Activated naive CD4-positive, alpha-beta T cell treated with anti-CD3 and anti-CD28 coated beads, Interleukin-2, amount 50 U/mL, for 16 hours (primary cell): ENCODE results near the gene DENND6B.
A peak's percentile ranks its signal among the peaks of the same experiment; 100 is the strongest.

Experiments
- DNase-seq: peaks from one replicate; pipeline ENCODE4 v3.0.0-alpha.2; 2020

The DENND6B gene

DNA sequence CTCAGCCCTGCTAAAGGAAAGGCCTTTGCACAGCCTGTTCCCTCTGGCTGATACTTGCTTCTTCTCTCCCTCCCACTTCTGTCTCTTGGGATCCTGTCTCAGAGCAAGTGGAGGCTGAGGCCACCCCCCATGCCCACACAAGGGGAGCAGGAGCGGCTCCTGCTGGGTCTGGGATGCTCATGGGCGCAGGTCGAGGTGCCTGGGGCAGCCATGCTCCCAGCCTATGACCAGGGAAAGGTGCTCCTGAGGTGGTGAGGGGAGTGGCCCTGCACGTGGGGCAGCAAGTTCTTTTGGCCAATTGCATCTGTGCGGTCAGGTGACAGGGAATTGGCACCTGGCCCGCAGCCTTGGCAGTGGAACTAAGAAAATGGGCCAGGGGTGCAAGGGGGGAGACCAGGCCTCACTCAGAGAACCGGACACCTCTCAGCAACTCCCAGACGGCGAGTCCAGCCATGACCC is 58.1 kb downstream of the DENND6B start:
- no peak for DNase-seq

DNA sequence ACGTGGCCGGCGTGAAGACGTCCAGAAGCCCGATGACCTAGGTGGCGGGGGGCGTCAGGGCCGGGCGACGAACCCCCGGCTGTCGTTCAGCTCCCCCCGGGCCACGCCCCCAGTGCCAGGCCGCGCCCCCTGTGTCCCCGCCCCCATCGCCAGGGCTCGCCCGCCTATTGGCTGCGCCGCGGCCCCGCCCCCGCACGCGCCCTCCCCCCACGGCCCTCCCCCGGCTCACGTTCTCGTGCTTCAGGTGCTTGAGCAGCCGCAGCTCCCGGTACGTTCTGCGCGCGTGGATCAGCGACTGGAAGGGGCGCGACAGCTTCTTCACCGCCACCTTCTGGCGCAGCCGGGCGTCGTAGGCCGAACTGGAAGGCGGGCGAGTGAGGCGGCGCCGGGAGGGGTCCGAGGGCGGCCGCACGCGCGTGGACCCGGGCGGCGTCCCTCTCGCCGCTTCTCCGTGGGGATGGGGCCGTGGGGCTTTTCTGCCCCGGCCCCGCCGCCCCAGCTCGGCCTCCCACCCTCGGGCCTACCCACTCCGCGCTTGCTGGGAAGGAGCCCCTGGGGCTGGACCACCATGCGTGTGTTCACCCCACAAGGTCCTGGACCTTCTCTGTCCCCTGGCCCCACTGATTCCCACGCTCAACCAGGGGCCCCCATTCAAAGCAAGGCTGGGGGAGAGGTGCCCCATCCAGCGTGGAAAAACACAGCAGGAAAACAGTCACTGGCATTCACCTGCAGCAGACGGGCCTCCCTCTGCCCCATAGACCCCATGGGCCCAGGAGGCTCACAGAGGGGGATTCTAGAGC is 59.0 kb downstream of the DENND6B start:
- DNase-seq, result peak; percentile 63

GRCh38 chr22:50266994-50267393 is 59.8 kb downstream of the DENND6B start:
- DNase-seq, result no peak

DNA sequence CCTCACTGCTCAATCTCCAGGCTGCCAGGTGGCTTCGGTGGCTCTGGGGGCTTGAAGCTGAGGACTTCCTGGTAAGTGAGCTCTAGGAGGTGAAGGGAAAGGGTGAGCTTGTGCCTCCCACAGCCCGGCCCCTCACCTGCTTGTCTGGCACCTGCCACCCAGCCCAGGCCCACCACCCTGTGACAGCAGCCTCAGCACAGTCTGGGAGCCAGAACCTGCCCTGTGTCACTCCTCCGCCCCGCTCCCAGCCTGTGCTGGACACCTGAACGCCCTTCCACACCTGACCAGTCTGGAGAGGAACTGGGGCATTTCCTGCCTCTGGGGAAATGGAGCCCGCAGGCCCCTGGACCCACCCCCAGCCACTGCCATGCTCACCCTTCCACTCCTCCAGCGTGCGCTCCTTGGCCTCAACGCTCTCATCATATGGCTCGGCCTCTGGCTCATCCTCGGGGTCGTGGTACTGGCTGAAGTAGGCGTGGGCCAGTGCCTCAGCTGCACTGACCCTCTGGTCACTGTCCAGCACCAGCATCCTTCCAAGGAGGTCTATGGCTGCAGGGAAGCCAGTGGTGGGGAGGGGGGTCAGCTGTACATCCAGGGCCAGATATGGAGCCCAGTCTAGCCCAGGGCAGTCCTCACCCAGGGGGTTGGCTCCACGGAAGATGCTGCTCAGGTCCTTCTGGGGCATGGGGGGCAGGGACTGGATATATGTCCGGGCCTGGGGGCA is 61.7 kb downstream of the DENND6B start:
- DNase-seq, result no peak

DNA sequence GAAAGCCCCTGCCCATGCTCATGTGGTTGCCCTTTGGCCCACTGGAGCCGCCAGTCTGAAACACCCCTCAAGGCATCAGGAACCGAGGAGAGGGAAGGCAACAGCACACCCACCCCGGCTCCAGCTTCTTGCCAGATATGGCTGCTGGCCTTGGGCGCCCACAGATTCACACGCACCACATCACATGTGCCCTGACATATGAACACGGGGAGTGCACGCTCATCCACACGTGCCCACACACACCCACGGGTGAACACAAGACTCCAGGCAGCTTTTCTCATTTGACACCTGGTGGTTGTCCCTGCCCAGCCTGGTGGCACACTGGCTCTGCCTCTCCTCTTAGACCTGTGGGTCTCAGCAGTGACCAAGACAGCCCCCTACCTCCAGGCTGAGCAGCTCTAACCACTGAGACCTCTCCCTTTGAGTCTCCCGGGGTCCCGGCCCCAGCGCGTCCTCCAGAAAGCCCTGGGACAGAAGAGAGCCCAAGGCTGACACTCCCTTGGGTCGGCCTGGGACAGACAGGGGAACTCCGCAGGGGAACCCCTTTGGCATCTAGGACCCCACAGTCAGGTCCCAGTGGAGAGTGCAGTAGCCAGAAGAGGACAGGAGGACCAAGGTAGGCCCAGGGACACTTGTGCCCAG is 62.6 kb downstream of the DENND6B start:
- DNase-seq, result no peak

- no peak for DNase-seq
Measured at GRCh38 chr22:50262973-50263617, 63.7 kb downstream of the DENND6B start.

DNA sequence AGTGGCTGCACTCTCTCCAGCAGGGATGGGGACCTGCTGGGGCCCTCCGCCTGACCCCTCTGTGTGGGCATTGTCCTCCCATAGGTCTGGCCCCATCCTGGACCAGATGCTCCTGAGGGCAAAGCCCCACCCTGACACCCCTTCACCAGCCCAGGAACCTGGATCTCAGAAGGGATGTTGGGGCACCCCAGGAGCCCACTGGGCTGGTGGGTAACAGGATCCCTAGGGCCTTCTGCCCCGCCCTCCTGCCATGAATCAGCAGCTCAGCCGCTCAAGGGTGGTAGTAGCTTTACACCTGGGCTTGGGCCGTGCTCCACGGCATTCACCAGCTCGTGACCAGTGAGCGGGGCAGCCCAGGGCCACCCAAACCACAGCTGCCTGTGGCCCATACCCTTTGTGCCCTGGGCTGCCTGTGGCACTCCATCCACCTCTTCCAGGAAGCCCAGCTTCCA is 64.3 kb downstream of the DENND6B start:
- no peak for DNase-seq

DNA sequence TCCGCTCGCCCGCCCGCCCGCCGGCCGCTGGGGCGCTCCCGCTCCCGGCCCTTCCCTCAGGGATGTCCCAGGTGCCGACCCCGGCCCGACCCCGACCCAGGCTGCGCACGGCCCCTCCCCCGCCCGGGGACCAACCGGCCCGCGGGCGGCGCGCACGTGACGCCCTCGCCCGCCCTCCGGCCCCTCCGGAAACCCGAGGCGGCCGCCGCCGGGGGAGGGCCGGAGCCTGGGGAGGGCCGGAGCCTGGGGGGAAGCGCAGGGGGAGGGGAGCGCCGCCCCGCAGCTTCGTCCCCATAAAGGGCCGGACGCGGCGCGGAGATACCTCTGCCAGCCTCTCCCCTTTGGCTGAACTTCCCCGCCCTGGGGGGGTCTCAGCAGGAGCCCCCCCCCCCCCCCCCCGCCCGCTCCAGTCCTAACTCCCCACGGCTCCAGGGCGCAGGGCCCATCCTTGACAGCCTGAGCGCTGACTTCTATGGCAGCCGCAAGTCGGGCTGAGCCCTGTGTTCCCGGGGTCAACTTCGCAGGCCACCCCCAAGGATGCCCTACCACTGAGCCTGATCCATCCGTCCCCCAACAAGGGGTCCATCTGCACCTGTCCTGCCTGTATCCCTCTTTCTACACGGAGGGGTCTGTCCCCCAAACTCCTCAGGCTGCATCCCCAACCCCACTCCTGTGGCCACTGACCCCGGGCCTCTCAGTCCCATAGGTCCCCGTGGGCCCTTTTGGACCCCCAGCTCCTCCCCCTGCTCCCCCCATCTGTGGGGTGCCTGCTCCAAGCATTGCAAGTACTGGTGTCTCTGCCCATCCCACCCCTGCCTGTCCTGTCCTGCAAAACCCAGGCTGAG is 65.0 kb downstream of the DENND6B start, which contains the start of gene MAPK12:
Gene MAPK12 (minus strand): TSS at position 69 of the 845 bp plus-strand sequence. CDS start 174 bp downstream, outside the sequence.
- no peak for DNase-seq

- peak; percentile 46 for DNase-seq
Measured at GRCh38 chr22:50260801-50261614, 65.8 kb downstream of the DENND6B start.

GRCh38 chr22:50260434-50260800 is 66.4 kb downstream of the DENND6B start:
- DNase-seq, result no peak

DNA sequence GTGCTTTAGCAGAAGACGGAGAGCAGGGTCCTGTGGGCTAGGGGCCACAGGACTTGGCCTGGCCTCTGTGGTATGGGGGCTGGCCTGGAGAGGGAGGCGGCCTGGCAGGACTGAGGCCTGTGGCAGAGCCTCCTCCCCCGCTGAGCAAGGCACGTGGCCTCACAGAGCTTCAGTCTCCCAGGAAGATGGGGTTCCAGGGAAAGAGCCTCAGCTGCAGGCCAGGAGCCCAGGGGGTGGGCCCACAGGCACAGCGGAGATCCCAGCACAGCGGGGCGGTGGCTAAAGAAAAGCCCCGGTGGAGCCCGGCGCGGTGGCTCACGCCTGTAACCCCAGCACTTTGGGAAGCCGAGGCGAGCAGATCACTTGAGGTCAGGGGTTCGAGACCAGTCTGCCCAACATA is 67.5 kb downstream of the DENND6B start:
- DNase-seq, result no peak
